Retinal pigment epithelial cell (primary cell): ENCODE results near the gene MYH16.
"Not testable (repeated sequence)": the region's sequence is repeated elsewhere in the genome, so short reads cannot be mapped to it uniquely, and the experiment has no call there.

Source experiments
- DNase-seq: peaks from one replicate; pipeline ENCODE4 v3.0.0-alpha.2; 2010; ENCODE audit warnings: low read depth
- H3K4me3 ChIP-seq: 2 replicates; pipeline ENCODE4 v1.5.1; 2011; ENCODE audit warnings: mild to moderate bottlenecking, low read length, control low read depth, moderate library complexity
- TF ChIP-seq, protein P1 (sequence below): conservative IDR thresholded peaks from 2 replicates; pipeline ENCODE4 v1.5.1; 2011; ENCODE audit warnings: low read depth, low read length, control low read depth, inconsistent platforms

MYH16 gene

DNA sequence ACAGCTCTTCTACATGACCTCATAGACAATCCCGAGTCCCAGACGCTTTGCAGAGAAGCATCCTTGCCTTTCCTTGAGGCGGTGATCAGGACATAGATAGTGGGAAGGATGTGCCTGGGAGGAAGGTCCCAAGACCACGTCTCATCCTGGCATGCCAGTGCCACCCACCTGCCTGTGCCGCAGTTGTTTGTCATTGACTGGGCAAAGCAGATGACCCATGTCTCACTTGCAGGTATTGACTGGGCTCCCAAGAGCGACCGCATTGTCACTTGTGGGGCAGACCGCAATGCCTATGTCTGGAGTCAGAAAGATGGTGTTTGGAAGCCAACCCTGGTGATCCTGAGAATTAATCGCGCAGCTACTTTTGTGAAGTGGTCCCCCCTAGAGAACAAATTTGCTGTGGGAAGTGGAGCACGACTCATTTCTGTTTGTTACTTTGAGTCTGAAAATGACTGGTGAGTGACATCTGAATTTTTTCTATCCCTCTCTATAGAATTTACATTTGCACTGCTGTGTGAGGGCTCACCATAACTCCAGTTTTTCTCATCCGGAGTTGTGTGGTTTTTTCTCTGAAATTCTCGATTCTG, 71.5 kb downstream of the MYH16 start:
- H3K4me3 ChIP-seq = no peak overlapping the region
- TF ChIP-seq, protein P1, sequence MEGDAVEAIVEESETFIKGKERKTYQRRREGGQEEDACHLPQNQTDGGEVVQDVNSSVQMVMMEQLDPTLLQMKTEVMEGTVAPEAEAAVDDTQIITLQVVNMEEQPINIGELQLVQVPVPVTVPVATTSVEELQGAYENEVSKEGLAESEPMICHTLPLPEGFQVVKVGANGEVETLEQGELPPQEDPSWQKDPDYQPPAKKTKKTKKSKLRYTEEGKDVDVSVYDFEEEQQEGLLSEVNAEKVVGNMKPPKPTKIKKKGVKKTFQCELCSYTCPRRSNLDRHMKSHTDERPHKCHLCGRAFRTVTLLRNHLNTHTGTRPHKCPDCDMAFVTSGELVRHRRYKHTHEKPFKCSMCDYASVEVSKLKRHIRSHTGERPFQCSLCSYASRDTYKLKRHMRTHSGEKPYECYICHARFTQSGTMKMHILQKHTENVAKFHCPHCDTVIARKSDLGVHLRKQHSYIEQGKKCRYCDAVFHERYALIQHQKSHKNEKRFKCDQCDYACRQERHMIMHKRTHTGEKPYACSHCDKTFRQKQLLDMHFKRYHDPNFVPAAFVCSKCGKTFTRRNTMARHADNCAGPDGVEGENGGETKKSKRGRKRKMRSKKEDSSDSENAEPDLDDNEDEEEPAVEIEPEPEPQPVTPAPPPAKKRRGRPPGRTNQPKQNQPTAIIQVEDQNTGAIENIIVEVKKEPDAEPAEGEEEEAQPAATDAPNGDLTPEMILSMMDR = no peak
- no peak for DNase-seq

DNA sequence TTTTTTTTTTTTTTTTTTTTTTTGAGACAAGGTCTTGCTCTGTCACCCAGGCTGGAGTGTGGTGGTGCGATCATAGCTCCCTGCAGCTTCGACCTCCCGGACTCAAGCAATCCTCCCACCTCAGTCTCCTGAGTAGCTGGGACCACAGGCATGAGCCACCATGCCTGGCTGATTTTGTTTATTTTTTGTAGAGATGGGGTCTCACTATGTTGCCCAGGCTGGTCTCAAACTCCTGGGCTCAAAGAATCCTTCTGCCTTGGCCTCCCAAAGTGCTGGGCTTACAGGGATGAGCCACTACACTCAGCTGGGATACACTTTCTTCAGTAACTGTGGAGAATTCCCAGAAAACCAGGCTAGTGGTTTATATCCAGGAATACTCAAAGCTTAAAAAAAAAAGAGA, 78.0 kb downstream of the MYH16 start:
- not testable (repeated sequence) for DNase-seq, H3K4me3 ChIP-seq

- DNase-seq = no peak
- TF ChIP-seq, protein P1 = no peak
- no peak overlapping the region for H3K4me3 ChIP-seq
Observed at GRCh38 chr7:99352247-99352646, 79.6 kb downstream of the MYH16 start.

GRCh38 chr7:99355098-99355497, 82.5 kb downstream of the MYH16 start:
- H3K4me3 ChIP-seq = no peak overlapping the region
- TF ChIP-seq, protein P1 = no peak
- DNase-seq = no peak

DNA sequence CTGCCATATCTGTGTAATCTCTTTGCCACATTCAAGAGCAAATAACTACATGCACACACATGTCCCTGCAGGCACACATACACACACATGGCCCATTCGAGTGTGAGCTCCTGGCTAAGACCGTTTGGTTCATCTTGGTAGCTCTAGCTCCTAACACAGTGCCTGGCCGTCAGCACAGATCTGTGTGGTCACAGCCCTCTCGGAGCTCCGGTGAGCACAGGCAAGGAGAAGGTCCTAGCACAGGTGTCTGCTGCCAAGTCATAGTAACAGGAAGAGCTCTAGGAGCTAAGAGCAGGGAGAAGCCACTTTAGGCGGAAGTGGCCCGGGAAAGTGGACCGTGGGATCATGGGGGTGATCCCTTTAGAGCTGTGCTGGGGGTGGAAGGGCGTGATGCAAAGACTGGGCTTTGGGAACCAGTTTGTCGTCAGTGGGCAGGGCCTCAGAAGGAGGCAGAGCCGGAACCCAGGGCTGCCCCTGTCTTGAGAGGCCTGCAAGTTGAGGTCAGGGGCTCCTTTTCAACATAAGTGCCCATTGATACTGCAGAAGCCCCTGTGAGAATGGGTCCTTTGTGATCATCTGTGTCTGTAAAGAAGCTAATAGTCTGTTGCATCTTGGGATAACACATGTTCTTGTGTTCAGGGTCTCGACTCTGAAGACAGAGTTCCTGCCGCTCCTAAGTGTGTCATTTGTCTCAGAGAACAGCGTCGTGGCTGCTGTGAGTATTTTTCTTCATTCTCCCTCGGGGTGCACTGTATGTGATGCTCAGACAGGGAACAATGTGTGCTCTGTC, 85.3 kb downstream of the MYH16 start:
- DNase-seq = no peak
- H3K4me3 ChIP-seq = no peak overlapping the region
- TF ChIP-seq, protein P1 = no peak

DNA sequence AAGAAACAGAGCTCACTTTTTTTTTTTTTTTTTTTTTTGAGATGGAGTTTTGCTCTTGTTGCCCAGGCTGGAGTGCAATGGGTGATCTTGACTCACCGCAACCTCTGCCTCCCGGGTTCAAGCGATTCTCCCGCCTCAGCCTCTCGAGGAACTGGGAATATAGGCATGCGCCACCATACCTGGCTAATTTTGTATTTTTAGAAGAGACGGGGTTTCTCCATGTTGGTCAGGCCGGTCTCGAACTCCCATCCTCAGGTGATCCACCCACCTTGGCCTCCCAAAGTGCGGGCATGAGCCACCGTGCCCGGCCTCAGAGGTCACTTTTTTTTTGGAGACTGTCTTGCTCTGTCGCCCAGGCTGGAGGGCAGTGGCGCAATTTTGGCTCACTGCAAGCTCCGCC, 85.9 kb downstream of the MYH16 start:
- not testable (repeated sequence) for H3K4me3 ChIP-seq, DNase-seq

DNA sequence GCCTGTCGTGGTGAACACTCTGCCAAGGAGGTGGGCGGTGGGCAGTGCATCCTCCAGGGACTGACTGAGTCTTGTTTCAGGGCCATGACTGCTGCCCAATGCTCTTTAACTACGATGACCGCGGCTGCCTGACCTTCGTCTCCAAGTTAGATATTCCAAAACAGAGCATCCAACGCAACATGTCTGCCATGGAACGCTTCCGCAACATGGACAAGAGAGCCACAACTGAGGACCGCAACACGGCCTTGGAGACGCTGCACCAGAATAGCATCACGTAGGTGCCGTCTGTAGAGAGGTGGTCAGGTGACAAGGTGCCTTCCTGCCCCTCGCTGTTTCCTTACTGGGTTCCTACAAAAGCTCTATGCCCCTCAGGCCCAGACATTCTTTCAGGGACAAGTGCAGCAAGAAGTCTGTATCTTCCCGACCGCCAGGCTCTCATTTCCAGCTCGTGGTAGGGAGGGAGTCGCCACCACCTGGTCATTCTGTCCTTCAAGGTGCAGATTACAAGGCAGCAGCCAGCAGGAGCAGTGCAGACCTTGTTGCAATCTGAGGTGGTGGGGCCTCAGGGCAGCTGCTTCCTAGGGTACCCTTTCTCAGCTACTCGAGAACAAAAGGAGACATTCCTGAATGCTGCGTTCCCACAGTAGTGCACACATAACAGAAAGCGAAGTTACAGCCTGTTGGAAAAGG, 87.0 kb downstream of the MYH16 start:
- H3K4me3 ChIP-seq = no peak overlapping the region
- TF ChIP-seq, protein P1 = no peak
- DNase-seq = no peak
